GM21619 (cell line): ENCODE data around the gene LRRC72.
"Not testable (repeated sequence)": the region's sequence is repeated elsewhere in the genome, so short reads cannot be mapped to it uniquely, and the experiment has no call there.

Experiments
- ATAC-seq: cut with Tn5 transposase; IDR thresholded peaks from one replicate; pipeline ENCODE4 v1.9.1; 2021; ENCODE audit not compliant: unreplicated experiment

LRRC72 gene

DNA sequence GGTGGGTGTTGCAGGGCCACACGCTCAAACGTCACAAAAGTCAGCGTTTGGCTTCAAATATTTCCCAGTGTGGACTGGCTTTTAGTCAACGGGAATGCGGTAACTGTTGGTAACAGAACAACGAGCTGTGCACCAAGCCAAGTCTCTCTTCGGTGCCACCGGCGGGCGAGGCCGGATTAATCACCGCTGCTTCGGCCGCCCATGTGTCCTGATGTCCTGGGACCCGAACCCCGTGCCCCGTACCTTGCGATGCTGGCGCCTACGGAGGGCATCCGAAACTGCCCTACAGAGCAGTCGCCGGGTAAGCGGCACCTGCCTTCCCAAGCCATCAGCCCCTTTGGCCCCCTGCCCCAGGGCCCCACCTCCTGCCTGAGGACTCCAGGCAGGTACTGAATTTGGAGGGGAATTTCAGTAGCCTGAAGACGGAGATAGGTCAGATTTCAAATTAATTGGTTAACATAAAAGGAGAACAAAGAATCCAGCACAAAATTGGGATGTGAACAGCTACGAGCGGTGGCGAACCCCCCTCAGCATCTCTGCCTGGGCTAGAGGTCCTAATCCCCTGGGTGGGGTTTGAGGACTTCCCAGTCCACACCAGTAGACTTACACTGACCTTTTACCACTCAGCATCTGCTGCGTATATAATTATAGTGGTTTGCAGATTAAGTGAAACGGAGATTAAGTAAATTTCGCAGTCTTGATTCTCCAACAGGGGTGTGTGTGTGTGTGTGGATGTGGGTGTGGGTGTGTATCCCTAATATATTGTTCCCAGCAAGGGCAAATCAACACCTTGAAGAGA, at the start of gene LRRC72:
LRRC72 (plus strand) TSS at position 84 of the 799 bp plus-strand sequence; CDS start at position 212, 128 bp downstream.
- ATAC-seq: no peak

DNA sequence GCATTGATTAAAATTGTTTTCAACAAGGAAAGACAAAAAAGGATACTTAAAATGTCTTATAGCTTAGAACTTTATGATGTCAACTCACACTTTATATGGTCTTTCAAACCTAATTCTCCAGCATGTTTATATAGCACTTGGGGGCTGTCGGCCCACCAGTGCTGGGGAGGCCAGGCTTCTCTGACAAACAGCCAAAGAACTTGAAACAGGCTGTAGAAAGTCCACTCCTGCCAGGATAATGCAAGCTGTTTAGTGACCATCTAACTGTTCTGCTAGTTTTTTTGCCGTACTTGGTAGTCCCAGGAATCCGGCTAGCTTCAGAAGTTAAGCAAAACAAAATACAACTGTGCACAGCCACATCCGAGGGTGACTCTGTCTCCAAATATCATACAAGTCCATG, 47.5 kb upstream of the LRRC72 start:
- no peak for ATAC-seq

DNA sequence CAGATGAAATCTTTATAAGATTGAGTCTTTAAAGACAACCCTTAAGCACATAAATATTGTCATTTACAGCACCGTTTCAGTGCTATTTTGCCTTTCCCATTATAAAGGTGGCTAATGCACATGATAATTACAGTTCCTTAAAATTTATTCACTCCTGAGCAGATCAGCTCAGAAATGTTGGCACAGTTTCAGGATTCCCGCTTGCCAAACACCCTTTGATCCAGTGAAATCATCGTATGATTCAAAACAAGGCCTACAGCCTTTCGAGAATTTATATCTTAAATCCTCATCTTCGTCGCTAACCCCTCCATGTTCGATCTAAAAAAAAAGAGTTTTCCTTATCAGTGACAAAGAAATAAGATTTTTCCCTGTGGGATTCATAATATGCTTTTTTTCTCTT, 47.0 kb upstream of the LRRC72 start:
- ATAC-seq: no peak

- no peak for ATAC-seq
Observed at GRCh38 chr7:16484453-16485158, 42.0 kb upstream of the LRRC72 start.

GRCh38 chr7:16491148-16491547, 35.5 kb upstream of the LRRC72 start:
- ATAC-seq: no peak

GRCh38 chr7:16492513-16493062, 34.0 kb upstream of the LRRC72 start:
- no peak for ATAC-seq

DNA sequence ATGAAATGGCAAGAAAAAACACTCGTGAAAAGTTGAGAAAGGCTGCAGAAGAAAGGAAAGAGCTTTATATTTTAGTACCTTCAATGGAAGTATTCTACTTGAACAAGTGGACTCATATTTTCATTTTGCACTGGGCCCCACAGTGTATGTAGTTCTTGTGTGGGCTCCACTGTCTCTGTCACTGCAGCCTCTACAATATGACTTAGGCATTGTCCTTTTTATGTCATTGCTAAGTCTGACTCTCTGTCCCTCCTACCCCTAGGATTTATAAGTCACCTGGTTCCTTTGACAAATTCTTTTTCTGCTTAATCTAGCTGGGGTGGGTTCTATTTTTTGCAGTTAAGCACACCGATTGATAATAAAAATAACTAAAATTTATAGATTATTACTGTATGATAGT, 33.4 kb upstream of the LRRC72 start:
- ATAC-seq: no peak

GRCh38 chr7:16494551-16494950, 32.1 kb upstream of the LRRC72 start:
- ATAC-seq: no peak

DNA sequence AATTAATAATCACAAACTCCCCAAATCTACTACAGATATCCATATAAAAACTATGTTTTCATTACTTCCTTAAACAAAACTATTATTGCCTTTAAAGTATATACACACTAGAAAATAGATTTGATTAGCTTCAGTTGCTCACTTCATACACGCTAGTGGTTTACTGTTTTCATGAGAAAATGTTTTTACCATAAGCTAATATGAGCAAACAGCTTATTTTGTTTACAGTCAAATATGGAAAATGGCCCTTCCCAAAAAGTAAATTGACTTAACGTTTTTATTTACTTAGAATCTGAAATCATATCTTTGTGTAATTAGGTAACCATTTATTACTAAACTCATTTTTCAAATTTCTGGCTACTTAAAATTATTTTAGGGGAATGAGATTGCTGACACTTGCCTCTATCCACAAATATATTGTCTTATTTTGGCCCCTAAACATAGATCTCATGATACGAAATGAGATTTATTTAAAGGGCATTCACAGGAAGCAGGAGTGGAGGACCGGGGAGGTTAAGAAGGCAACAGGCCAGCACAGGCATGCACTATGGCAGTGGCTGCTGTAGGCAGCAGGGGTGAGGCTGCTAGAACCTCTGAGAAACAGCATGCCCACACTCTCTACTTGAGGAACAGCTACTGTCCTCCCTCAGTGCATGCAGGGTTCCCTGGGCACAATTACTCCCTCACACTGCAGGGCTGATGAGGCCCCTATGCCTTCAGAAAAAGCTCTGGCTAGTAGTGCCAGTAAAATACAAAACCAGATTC, 31.5 kb upstream of the LRRC72 start:
- ATAC-seq: no peak

DNA sequence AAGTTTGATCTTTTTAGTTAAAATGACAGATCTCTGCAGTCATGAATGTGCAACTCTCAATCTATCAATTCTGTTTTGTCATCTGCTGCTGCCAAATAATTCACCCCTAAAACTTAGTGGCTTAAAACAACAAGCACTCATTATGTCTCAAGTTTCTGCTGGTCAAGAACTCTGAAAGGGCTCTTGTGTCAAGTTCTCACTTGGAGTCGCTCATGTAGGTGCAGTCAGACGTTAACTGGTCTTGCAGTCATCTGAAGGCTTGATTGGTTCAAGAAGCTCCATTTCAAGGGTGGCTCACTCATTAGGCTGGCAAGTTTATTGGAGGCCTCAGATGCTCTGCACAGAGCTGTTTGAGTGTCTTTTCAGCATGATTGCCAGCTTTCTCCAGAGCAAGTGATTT, 28.5 kb upstream of the LRRC72 start:
- ATAC-seq: no peak

- ATAC-seq: no peak
Observed at GRCh38 chr7:16502303-16502702, 24.3 kb upstream of the LRRC72 start.

DNA sequence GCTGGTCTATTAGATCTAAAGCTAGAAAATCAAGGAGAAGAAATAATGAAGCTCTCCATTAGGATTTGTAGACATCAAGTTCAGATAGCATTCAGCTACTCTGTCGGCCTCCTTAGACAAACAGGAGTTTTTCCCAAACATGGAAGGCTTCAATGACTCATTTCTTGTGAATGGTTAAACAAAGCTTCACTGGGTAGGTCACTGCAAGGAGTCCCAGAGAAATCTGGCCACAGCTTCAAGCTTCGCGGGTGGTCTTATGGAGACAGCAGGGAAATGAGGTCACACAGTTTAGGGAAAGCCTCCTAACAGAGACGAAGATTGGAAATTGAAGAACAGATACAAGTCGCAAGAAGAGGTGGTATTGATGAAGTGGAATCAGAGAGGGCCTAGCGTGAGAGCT, 22.6 kb upstream of the LRRC72 start:
- no peak for ATAC-seq

- ATAC-seq: not testable (repeated sequence)
Observed at GRCh38 chr7:16506422-16506821, 20.2 kb upstream of the LRRC72 start.

DNA sequence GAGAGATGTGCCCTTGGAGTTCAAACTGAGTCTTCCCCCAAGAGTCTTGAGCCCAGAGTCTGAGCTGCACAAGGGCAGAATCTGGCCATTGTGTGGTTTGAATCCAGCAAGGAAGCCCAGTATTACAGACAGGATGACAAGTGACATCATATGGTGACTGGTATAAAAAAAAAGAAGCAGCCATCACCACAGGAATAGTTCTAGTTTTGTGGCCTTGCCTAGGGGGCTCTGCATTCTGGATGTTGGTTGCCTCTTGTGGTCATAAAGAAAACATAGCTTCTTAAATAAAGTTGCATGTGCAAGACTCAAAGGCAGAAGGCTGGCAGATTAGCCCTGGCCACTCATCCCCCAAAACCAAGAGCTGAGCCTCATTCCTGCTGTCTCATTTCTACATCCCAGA, 16.8 kb upstream of the LRRC72 start:
- ATAC-seq: no peak

DNA sequence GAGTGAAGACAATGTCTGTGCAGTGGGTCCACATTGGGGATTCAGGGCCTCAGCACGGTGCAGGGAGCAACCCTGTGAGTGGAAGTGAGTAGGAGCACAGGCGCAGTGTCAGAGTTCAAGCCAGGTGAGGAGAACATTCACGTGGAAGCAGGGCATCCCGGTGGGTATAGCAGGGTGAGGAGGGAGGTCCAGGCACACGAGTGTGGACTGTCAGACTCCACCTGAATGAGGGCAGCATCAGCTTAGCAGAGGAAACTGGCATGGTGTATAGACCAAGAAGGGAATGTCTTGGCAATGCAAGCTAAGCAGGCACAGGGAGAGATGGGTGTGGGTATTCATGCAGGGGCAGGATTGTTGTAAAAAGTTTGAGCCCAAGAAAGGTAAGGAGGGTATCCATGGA, 15.3 kb upstream of the LRRC72 start:
- no peak for ATAC-seq

DNA sequence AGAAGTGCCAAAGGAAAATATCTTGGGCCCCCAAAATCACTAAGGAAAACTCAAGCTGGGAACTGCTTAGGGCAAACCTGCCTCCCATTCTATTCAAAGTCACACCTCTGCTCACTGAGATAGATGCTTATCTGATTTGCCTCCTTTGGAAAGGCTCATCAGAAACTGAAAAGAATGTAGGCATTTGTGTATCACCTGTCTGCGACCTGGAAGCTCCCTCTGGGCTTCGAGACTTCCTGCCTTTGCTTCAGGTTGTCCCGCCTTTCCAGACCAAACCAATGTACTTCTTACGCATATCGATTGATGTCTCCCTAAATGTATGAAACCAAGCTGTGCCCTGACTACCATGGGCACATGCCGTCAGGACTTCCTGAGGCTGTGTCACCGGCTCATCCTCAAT, 14.5 kb upstream of the LRRC72 start:
- ATAC-seq: no peak

DNA sequence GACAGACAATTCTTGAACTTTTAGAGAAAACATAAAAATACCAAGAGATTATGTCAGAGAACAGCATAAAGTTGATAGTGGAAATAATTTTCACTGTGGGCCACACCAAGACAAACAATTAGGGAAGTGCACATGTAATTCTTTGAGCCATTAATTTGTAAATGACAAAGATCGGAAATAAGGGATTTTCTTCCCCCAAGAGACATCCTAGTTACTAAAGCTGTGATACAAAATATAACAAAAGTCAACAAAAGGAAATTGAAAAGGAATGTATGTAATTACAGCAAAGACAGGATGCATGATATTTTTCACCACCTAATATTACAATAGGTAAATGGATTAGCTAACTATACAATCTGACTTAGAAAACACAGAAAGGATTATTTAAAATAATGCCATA, 12.4 kb upstream of the LRRC72 start:
- no peak for ATAC-seq

DNA sequence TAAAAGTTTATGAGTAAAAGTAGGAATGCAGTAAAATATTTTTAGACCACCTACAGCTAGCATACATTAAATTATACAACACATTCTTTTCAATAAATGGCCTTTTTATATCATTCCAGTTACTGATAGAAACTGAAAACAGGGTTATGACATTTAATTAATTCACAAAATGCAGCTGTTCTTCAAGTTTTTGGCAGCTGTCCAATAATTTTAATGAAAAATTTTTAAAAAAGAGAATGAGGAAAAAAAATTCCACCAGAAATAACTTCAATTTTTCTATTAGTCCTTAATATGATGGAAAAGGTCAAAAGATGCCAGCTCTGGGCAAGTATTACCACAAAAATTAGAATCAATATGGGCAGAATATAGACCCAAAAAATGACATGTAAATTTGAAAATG, 11.9 kb upstream of the LRRC72 start:
- ATAC-seq: no peak

DNA sequence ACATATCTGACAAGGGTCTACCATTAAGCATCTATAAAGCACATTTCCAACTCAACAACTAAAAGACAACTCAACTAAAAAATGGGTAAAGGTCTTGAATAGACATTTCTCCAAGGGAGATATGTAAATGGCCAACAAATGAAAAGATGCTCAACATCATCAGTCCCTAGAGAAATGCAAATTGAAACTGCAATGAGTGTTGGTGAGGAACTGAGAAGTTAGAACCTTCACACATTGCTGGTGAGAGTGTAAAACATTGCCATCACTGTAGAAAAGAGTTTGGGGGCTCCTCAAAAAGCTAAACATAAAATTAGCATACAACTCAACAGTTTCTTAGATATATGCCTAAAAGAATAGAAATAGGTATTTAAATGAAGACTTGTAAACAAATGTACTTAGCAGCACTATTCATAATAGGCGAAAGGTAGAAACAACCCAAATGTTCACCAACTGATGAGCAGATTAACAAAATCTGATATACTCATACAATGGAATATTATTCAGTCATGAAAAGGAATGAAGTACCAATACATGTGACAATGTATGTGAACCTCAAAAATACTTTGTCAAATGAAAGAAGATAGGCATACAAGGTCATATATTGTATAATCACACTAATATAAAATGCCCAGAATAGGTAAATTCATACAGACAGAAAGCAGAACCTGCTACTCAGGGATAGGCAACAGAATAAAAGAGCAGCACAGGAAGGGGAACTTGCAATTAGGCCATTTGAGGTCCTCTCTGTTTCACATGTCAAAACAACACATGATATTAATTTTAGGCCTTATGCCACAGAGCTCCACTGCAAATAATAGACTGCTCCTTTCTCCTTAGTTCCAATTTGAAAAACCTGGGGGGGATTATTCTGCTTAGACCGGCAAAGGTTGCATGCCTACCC, 10.6 kb upstream of the LRRC72 start:
- ATAC-seq: peak; percentile 58

DNA sequence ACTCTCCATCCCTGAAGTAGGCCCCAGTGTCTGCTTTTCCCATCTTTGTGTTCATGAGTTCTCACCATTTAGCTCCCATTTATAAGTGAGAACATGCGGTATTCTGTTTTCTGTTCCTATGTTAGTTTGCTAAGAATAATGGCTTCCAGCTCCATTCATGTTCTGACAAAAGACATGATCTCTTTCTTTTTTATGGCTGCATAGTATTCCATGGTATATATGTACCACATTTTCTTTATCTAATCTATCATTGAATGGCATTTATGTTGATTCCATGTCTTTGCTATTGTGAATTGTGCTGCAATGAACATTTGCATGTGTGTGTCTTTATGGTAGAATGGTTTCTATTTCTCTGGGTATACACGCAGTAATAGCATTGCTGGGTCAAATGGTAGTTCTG, 6.6 kb upstream of the LRRC72 start:
- not testable (repeated sequence) for ATAC-seq
